ENCODE measurements around the gene XPO4.
A peak's percentile ranks its signal among the peaks of the same experiment; 100 is the strongest.
"Not testable (repeated sequence)": the region's sequence is repeated elsewhere in the genome, so short reads cannot be mapped to it uniquely, and the experiment has no call there.

The XPO4 gene

GRCh38 chr13:20902438-20903163, at the start of gene XPO4:
Gene XPO4, minus strand, starts transcription at chr13:20902746. Its CDS starts 8 bp downstream, at chr13:20902738.
- peaks cover 42% of the 10 kb centered on the region for H3K4me1 Mint-ChIP-seq (ENCODE audit: low read depth)
- H3K36me3 Mint-ChIP-seq (ENCODE audit: low read depth), result peaks cover 28% of the 10 kb centered on the region
- peaks cover 3% of the 10 kb centered on the region for H3K27me3 Mint-ChIP-seq
- H3K27ac Mint-ChIP-seq, result peak within 1 kb of the TSS; percentile 98
- no peaks in the 10 kb centered on the region for H3K9me3 Mint-ChIP-seq
- peak within 1 kb of the TSS; percentile 94 for H3K4me3 Mint-ChIP-seq

DNA sequence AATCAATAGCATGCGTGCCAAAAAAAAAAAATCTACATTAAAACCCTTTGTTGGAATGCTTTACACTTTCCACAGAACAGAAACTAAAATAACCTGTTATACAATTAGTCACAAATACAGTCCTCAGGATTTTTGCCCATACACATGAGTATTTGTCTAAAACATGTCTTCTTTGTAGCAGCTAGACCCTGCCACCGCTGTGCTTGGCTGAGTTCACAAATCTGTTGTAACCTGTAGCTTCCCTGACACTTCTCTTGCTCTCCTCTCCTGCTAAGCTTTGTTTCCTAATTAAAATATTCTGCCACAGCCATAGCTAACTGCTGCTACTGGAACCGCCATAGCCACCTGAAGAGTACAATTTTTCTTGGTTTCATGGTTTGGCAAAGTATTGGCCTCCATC, 45.5 kb upstream of the XPO4 start:
- H3K4me1 Mint-ChIP-seq (ENCODE audit: low read depth); H3K36me3 Mint-ChIP-seq (ENCODE audit: low read depth); H3K9me3 Mint-ChIP-seq; H3K4me3 Mint-ChIP-seq; H3K27ac Mint-ChIP-seq: not testable (repeated sequence)
- H3K27me3 Mint-ChIP-seq, result peaks cover 59% of the 10 kb centered on the region

DNA sequence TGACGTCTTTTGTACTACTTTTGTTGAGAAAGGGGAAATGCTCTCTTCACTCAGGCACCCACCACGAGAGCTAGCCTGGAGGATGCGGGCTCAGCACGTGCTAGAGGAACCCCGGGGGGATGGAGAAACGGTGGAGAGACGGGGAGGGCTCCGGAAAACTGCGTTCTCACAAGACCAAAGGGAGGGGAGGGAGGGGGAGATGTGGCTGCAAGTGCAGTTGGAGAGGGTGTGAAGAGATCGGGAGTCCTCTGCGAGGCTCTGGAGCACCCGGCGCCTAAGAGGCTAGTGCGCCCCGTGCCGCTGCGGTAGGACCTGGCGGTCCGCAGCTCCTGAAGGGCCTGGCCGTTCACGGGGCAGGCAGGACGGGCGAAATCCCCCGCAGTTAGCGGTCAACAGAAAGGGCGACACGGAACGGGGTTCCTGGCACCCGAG, 43.4 kb upstream of the XPO4 start:
- H3K27me3 Mint-ChIP-seq, result peaks cover 51% of the 10 kb centered on the region
- H3K4me1 Mint-ChIP-seq (ENCODE audit: low read depth), result peaks cover 8% of the 10 kb centered on the region
- H3K4me3 Mint-ChIP-seq, result peak overlapping the region; percentile 17
- H3K27ac Mint-ChIP-seq, result no peak overlapping the region
- H3K36me3 Mint-ChIP-seq (ENCODE audit: low read depth), result no peaks in the 10 kb centered on the region
- H3K9me3 Mint-ChIP-seq, result peaks cover 3% of the 10 kb centered on the region

DNA sequence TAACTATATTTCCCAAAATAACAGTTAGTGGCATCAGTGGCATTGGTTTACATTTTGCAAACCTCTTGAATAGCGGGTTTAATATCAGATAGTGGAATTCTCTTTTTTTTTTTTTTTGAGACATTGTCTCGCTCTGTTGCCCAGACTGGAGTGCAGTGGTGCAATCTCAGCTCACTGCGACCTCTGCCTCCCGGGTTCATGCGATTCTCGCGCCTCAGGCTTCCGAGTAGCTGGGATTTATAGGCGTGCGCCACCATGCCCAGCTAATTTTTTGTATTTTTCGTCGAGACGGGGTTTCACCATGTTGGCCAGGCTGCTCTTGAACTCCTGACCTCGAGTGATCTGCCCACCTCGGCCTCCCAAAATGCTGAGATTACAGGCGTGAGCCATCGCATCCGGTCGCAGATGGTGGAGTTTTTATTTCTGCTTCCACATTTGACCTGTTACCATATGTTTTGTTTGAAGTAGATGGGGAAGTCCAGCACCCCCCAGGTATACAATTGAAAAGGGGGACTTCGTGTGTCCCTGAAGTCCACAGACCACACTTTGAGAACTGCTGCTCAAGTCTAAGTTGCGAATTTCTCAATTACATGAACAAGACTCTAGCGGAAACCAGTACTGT, 40.5 kb upstream of the XPO4 start:
- no peaks in the 10 kb centered on the region for H3K36me3 Mint-ChIP-seq (ENCODE audit: low read depth)
- no peak overlapping the region for H3K27ac Mint-ChIP-seq

GRCh38 chr13:20940511-20940910, 38.0 kb upstream of the XPO4 start:
- H3K27me3 Mint-ChIP-seq, result peaks cover 19% of the 10 kb centered on the region
- not testable (repeated sequence) for H3K4me1 Mint-ChIP-seq (ENCODE audit: low read depth); H3K36me3 Mint-ChIP-seq (ENCODE audit: low read depth); H3K4me3 Mint-ChIP-seq; H3K27ac Mint-ChIP-seq; H3K9me3 Mint-ChIP-seq

More for the DNA sequence above, 40.5 kb upstream of the XPO4 start:
- Mint-ChIP-seq H3K9me3 (no peaks in the 10 kb centered on the region), H3K4me3 (no peak overlapping the region), H3K27me3 (peaks cover 37% of the 10 kb centered on the region), H3K4me1 (ENCODE audit: low read depth) (peaks cover 8% of the 10 kb centered on the region)

DNA sequence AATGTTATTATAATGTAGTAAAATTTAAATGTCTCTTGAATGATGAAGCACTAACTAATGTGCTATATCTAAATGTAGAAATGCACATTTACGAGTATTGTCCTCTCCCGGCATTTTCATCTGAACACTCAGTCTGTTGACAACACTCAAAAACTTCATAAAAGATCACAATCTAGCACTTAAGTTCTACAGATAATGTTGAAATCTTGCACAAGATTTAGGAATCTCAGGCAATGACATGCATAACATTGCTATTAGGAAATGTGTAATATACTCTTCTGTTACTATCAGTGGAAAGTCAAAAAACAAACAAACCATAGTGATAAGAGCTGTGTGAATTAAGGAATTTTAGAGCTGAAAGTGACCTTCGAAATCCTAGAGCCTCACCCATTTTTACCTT, 37.5 kb upstream of the XPO4 start:
- Mint-ChIP-seq H3K4me1 (ENCODE audit: low read depth) (no peaks in the 10 kb centered on the region), H3K9me3 (no peaks in the 10 kb centered on the region), H3K27ac (no peak overlapping the region), H3K36me3 (ENCODE audit: low read depth) (no peaks in the 10 kb centered on the region), H3K27me3 (peaks cover 15% of the 10 kb centered on the region), H3K4me3 (no peak overlapping the region)

- Mint-ChIP-seq H3K4me1 (ENCODE audit: low read depth) (no peaks in the 10 kb centered on the region), H3K36me3 (ENCODE audit: low read depth) (no peaks in the 10 kb centered on the region), H3K27ac (no peak overlapping the region), H3K9me3 (no peaks in the 10 kb centered on the region), H3K4me3 (no peak overlapping the region), H3K27me3 (peaks cover 11% of the 10 kb centered on the region)
Observed at GRCh38 chr13:20939662-20940061, 37.1 kb upstream of the XPO4 start.

DNA sequence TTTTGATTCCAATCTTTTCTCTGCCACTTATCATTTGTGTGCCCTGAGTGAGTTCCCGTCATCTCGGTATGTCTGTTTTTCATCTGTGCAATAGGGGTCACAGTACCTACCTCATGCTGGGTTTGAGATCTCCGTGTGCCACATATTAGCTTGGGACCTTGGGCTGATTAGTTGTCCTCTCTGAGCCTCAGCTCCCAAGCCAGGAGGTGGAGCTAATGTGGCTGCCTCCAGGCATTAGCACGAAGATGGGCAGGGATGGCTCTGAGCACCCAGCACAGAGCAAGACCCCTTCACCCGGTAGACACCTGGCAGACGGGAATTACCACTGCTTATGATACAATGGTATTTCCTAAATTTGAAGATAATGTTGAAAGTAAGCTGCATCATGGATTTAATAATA, 35.8 kb upstream of the XPO4 start:
- no peak overlapping the region for H3K4me3 Mint-ChIP-seq

GRCh38 chr13:20927596-20928257, 25.2 kb upstream of the XPO4 start:
- Mint-ChIP-seq H3K27ac (no peak overlapping the region), H3K4me3 (no peak overlapping the region), H3K9me3 (no peaks in the 10 kb centered on the region), H3K4me1 (ENCODE audit: low read depth) (no peaks in the 10 kb centered on the region), H3K36me3 (ENCODE audit: low read depth) (no peaks in the 10 kb centered on the region), H3K27me3 (no peaks in the 10 kb centered on the region)

More for the DNA sequence above, 35.8 kb upstream of the XPO4 start:
- H3K4me1 Mint-ChIP-seq (ENCODE audit: low read depth), result no peaks in the 10 kb centered on the region
- no peaks in the 10 kb centered on the region for H3K9me3 Mint-ChIP-seq
- H3K27me3 Mint-ChIP-seq, result peaks cover 4% of the 10 kb centered on the region
- H3K27ac Mint-ChIP-seq, result peak overlapping the region; percentile 8
- no peaks in the 10 kb centered on the region for H3K36me3 Mint-ChIP-seq (ENCODE audit: low read depth)

- not testable (repeated sequence) for H3K27me3 Mint-ChIP-seq; H3K27ac Mint-ChIP-seq; H3K9me3 Mint-ChIP-seq; H3K4me3 Mint-ChIP-seq; H3K4me1 Mint-ChIP-seq (ENCODE audit: low read depth); H3K36me3 Mint-ChIP-seq (ENCODE audit: low read depth)
Observed at GRCh38 chr13:20925395-20925790, 22.8 kb upstream of the XPO4 start.

DNA sequence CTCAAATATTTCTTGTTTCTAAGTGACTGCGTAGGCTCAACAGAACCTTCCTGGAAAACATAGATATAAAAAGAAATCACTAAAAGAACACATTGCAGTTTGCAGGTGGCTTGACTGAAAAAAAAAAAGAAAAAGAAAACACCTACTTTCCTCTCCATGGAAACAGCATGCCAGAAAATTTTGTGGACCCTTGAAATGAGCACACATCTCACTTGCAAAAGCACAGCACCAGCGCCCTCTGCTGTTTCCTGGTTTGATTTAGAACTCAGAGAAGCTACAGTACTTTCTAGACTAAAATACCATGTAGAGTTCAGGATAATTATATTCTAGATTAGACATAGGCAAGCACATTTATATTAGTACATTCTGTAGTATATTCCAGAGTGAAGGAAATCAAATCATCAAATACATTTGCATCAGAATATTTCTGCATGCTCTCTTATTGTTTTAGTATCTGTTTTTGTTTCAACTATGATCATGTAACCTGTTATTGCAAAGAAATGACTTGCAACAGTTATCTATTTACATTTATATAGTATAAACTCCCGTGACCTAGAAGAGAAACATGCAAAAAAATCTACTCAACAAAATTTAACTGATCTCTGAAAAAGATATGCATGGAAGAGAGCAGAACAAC, 22.3 kb upstream of the XPO4 start:
- no peak overlapping the region for H3K4me3 Mint-ChIP-seq
- H3K27me3 Mint-ChIP-seq, result no peaks in the 10 kb centered on the region

GRCh38 chr13:20923272-20923671, 20.7 kb upstream of the XPO4 start:
- H3K9me3 Mint-ChIP-seq, result no peaks in the 10 kb centered on the region
- H3K4me1 Mint-ChIP-seq (ENCODE audit: low read depth), result no peaks in the 10 kb centered on the region
- H3K27me3 Mint-ChIP-seq, result no peaks in the 10 kb centered on the region
- no peak overlapping the region for H3K4me3 Mint-ChIP-seq
- H3K27ac Mint-ChIP-seq, result no peak overlapping the region
- H3K36me3 Mint-ChIP-seq (ENCODE audit: low read depth), result no peaks in the 10 kb centered on the region

More for the DNA sequence above, 22.3 kb upstream of the XPO4 start:
- Mint-ChIP-seq H3K27ac (no peak overlapping the region), H3K9me3 (no peaks in the 10 kb centered on the region), H3K4me1 (ENCODE audit: low read depth) (no peaks in the 10 kb centered on the region), H3K36me3 (ENCODE audit: low read depth) (no peaks in the 10 kb centered on the region)

DNA sequence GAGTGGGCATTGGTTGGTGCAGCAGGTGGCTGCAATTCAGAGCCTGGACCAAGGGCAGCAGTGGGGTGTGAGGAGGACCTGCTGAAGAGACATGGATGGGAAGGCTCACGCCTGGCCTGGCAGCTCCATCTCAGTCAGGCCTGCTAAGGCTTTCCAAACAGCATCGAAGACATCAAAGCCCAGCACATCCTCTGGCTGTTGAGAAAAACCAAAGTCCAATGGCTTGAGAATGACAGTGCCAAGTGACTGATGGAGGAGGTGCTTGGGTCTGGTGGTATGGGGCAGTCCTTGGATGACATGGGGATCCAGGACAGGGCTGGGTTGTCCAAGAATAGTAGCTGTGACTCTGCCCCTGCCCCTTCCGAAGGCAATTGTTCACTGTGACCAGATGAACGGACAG, 19.0 kb upstream of the XPO4 start:
- Mint-ChIP-seq H3K4me1 (ENCODE audit: low read depth) (no peaks in the 10 kb centered on the region), H3K9me3 (no peaks in the 10 kb centered on the region), H3K36me3 (ENCODE audit: low read depth) (no peaks in the 10 kb centered on the region)

DNA sequence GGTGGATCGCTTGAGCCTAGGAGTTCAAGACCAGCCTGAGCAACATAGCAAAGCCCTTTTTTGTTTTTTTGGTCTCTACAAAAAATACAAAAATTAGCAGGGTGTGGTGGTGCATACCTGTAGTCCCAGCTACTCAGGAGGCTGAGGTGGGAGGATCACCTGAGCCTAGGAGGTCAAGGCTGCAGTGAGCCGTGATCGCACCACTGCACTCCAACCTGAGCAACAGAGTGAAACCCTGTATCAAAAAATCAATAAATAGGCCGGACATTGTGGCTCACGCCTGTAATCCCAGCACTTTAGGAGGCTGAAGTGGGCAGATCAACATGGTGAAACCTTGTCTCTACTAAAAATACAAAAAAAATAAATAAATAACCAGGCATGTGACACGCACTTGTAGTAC, 13.1 kb upstream of the XPO4 start:
- H3K27me3 Mint-ChIP-seq; H3K9me3 Mint-ChIP-seq; H3K4me3 Mint-ChIP-seq; H3K36me3 Mint-ChIP-seq (ENCODE audit: low read depth); H3K27ac Mint-ChIP-seq; H3K4me1 Mint-ChIP-seq (ENCODE audit: low read depth): not testable (repeated sequence)

More for the DNA sequence above, 19.0 kb upstream of the XPO4 start:
- H3K27ac Mint-ChIP-seq, result no peak overlapping the region
- H3K27me3 Mint-ChIP-seq, result no peaks in the 10 kb centered on the region
- no peak overlapping the region for H3K4me3 Mint-ChIP-seq

GRCh38 chr13:20911037-20911436, 8.5 kb upstream of the XPO4 start:
- Mint-ChIP-seq H3K9me3 (no peaks in the 10 kb centered on the region), H3K27me3 (peaks cover 7% of the 10 kb centered on the region), H3K4me1 (ENCODE audit: low read depth) (no peaks in the 10 kb centered on the region), H3K36me3 (ENCODE audit: low read depth) (no peaks in the 10 kb centered on the region), H3K4me3 (no peak overlapping the region), H3K27ac (no peak overlapping the region)
